ENCODE data around the gene LRMDA. TPM values are rescaled to one million over a fixed set of nuclear protein-coding genes. Genes with fewer than 3 reads are reported as not detected.

The LRMDA gene
- total and polyA plus RNA-seq, 4 donors, result 12.1 to 40.8 (median 21.6) TPM

DNA sequence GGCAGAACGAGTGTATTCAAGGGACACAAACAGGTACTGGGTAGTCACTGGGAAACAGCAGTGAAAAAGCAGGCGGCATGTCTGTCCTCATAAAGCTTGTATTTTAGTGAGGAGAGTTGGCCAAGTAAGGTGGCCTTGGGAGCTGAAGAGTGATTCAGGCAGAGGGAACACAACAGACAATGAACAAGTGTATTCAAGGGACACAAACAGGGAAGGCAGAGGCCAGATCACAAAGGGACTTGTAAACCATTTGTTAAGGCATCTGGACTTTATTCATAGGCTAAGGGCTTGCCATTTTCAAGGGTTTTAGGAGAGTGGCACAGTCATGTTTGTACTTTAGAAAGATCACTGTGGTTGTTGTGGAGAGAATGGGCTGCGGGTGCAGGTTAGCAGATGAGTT, 49.0 kb downstream of the LRMDA start:
- 96 to 97% methylated on average over 3 of the region's 3 CpGs for WGBS, 2 donors

GRCh38 chr10:75483188-75483587, 51.8 kb downstream of the LRMDA start:
- H3K36me3 ChIP-seq (ENCODE audit: control insufficient read depth in 4 of 4, insufficient read depth in 4 of 4, low read length in 4 of 4), result no peaks in the 10 kb centered on the region
- no peak overlapping the region for H3K4me3 ChIP-seq
- H3K27ac ChIP-seq (ENCODE audit: low read depth in 1 of 2, low read length in 1 of 2), result no peak overlapping the region
- H3K9me3 ChIP-seq (ENCODE audit: control insufficient read depth in 4 of 4, insufficient read depth in 3 of 4, low read length in 3 of 4), result peaks cover 0 to 3% (median under 1%) of the 10 kb centered on the region in 4 donors
- TF ChIP-seq CTCF (IDR thresholded peaks at IDR 0.05; ENCODE audit: control extremely low read depth, extremely low read depth), result no peak
- no peak for DNase-seq
- no peak overlapping the region for H3K9ac ChIP-seq (ENCODE audit: insufficient read depth in 1 of 2, low read length in 2 of 2)
- no peak for ATAC-seq (ENCODE audit: insufficient read depth, low FRiP score)
- no peaks in the 10 kb centered on the region for H3K27me3 ChIP-seq (ENCODE audit: control insufficient read depth in 3 of 3, insufficient read depth in 3 of 3, low read length in 2 of 3)
- 97 to 100% methylated on average over 1 of the region's 1 CpG for WGBS, 2 donors
- H3K4me1 ChIP-seq (ENCODE audit: control insufficient read depth in 5 of 5, insufficient read depth in 5 of 5, low read length in 5 of 5), result peaks cover 0 to 2% (median 0%) of the 10 kb centered on the region in 5 donors

More for the DNA sequence above, 49.0 kb downstream of the LRMDA start:
- no peak overlapping the region for H3K9ac ChIP-seq (ENCODE audit: insufficient read depth in 1 of 2, low read length in 2 of 2)
- H3K27me3 ChIP-seq (ENCODE audit: control insufficient read depth in 3 of 3, insufficient read depth in 3 of 3, low read length in 2 of 3), result no peaks in the 10 kb centered on the region
- DNase-seq, result no peak
- no peak overlapping the region for H3K27ac ChIP-seq (ENCODE audit: low read depth in 1 of 2, low read length in 1 of 2)
- no peaks in the 10 kb centered on the region for H3K36me3 ChIP-seq (ENCODE audit: control insufficient read depth in 4 of 4, insufficient read depth in 4 of 4, low read length in 4 of 4)
- TF ChIP-seq CTCF (IDR thresholded peaks at IDR 0.05; ENCODE audit: control extremely low read depth, extremely low read depth), result no peak
- H3K4me3 ChIP-seq, result no peak overlapping the region
- peaks cover 0 to 3% (median under 1%) of the 10 kb centered on the region in 4 donors for H3K9me3 ChIP-seq (ENCODE audit: control insufficient read depth in 4 of 4, insufficient read depth in 3 of 4, low read length in 3 of 4)
- no peak for ATAC-seq (ENCODE audit: insufficient read depth, low FRiP score)
- H3K4me1 ChIP-seq (ENCODE audit: control insufficient read depth in 5 of 5, insufficient read depth in 5 of 5, low read length in 5 of 5), result peaks cover 0 to 10% (median 5%) of the 10 kb centered on the region in 5 donors

DNA sequence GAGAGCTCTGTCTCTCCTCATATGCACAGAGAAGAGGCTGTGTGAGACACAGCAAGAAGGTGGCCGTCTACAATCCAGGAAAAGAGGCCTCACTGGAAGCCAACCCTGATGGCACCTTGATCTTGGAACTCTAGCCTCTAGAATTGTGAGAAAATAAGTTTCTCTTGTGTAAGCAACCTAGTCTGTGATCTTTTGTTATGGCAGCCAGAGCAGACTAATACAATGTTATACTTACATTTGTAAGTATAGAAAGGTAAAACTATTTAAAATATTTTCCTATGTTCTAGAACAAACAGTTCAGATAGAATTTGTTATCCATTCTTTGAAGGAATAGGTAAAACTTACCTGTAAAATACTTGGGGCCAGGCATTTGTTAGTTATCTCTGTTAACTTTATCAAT, 53.3 kb downstream of the LRMDA start:
- no peak for TF ChIP-seq CTCF (IDR thresholded peaks at IDR 0.05; ENCODE audit: control extremely low read depth, extremely low read depth)
- 94 to 100% methylated on average over 1 of the region's 1 CpG for WGBS, 2 donors
- Histone ChIP-seq H3K9me3 (ENCODE audit: control insufficient read depth in 4 of 4, insufficient read depth in 3 of 4, low read length in 3 of 4) (peaks cover 0 to 3% (median under 1%) of the 10 kb centered on the region in 4 donors), H3K9ac (ENCODE audit: insufficient read depth in 1 of 2, low read length in 2 of 2) (no peak overlapping the region), H3K27ac (ENCODE audit: low read depth in 1 of 2, low read length in 1 of 2) (no peak overlapping the region), H3K4me3 (no peak overlapping the region), H3K4me1 (ENCODE audit: control insufficient read depth in 5 of 5, insufficient read depth in 5 of 5, low read length in 5 of 5) (peaks cover 0 to 2% (median 0%) of the 10 kb centered on the region in 5 donors), H3K27me3 (ENCODE audit: control insufficient read depth in 3 of 3, insufficient read depth in 3 of 3, low read length in 2 of 3) (no peaks in the 10 kb centered on the region), H3K36me3 (ENCODE audit: control insufficient read depth in 4 of 4, insufficient read depth in 4 of 4, low read length in 4 of 4) (no peaks in the 10 kb centered on the region)
- no peak for DNase-seq
- no peak for ATAC-seq (ENCODE audit: insufficient read depth, low FRiP score)

DNA sequence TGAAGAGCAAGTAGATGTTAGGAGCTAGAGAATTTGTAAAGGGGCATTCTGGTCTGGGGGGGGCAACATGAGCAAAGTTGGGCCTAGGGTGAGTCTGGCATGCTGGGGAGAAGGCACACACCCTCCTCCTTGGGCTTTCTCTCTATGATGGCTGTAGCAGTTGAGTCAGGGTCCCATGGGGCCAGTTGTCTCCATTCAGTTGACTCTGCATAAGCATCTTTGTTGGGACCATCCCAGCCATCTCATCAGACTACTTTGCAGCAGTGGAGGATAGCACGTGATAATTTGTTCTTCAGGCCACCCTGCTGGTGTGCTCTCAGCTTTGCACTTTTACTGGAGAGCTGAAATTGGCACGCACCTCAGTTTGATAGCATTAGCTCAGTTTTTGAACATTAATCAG, 55.2 kb downstream of the LRMDA start:
- no peak overlapping the region for H3K27ac ChIP-seq (ENCODE audit: low read depth in 1 of 2, low read length in 1 of 2)
- DNase-seq, result no peak
- H3K9me3 ChIP-seq (ENCODE audit: control insufficient read depth in 4 of 4, insufficient read depth in 3 of 4, low read length in 3 of 4), result peaks cover 0 to 3% (median under 1%) of the 10 kb centered on the region in 4 donors
- peaks cover 0 to 4% (median 0%) of the 10 kb centered on the region in 5 donors for H3K4me1 ChIP-seq (ENCODE audit: control insufficient read depth in 5 of 5, insufficient read depth in 5 of 5, low read length in 5 of 5)
- H3K36me3 ChIP-seq (ENCODE audit: control insufficient read depth in 4 of 4, insufficient read depth in 4 of 4, low read length in 4 of 4), result no peaks in the 10 kb centered on the region
- H3K4me3 ChIP-seq, result no peak overlapping the region
- TF ChIP-seq CTCF (IDR thresholded peaks at IDR 0.05; ENCODE audit: control extremely low read depth, extremely low read depth), result no peak
- H3K27me3 ChIP-seq (ENCODE audit: control insufficient read depth in 3 of 3, insufficient read depth in 3 of 3, low read length in 2 of 3), result no peaks in the 10 kb centered on the region
- 95 to 98% methylated on average over 2 of the region's 2 CpGs for WGBS, 2 donors
- ATAC-seq (ENCODE audit: insufficient read depth, low FRiP score), result no peak
- no peak overlapping the region for H3K9ac ChIP-seq (ENCODE audit: insufficient read depth in 1 of 2, low read length in 2 of 2)

All from lung (tissue), 12 donors.